WERI-Rb-1 (cell line): ENCODE data around the gene RAB1B.
A peak's percentile ranks its signal among the peaks of the same experiment; 100 is the strongest.
"Not testable (repeated sequence)": the region's sequence is repeated elsewhere in the genome, so short reads cannot be mapped to it uniquely, and the experiment has no call there.

ENCODE experiments used
- DNase-seq: peaks from one replicate; pipeline ENCODE4 v3.0.0-alpha.2; 2020
- H3K27ac ChIP-seq: fragments of 250-450 bp; sonication (Bioruptor Pico); 2 replicates; pipeline ENCODE4 v1.5.1; 2020; ENCODE audit warnings: mild to moderate bottlenecking, moderate library complexity
- H3K27me3 ChIP-seq: fragments of 250-450 bp; sonication (Bioruptor Pico); 2 replicates; pipeline ENCODE4 v1.5.1; 2021; ENCODE audit warnings: mild to moderate bottlenecking, low read depth, moderate library complexity; ENCODE audit not compliant: insufficient read depth, severe bottlenecking
- H3K36me3 ChIP-seq: fragments of 250-450 bp; sonication (Bioruptor Pico); 2 replicates; pipeline ENCODE4 v1.5.1; 2020; ENCODE audit warnings: mild to moderate bottlenecking, moderate library complexity
- H3K4me3 ChIP-seq: 2 replicates; pipeline ENCODE4 v1.5.1; 2011; ENCODE audit warnings: low read depth, mild to moderate bottlenecking, control low read depth, low read length
- H3K9me3 ChIP-seq: fragments of 250-450 bp; sonication (Bioruptor Pico); 2 replicates; pipeline ENCODE4 v1.5.1; 2021; ENCODE audit warnings: mild to moderate bottlenecking, moderate library complexity; ENCODE audit not compliant: severe bottlenecking
- CTCF ChIP-seq: IDR thresholded peaks from 2 replicates; pipeline ENCODE4 v1.5.1; 2011; ENCODE audit warnings: low read depth, mild to moderate bottlenecking, control low read depth, inconsistent platforms, low read length

Gene RAB1B

GRCh38 chr11:66247801-66248200 is 20.6 kb upstream of the RAB1B start:
- Histone ChIP-seq H3K27me3 (no peaks in the 10 kb centered on the region), H3K4me3 (no peak overlapping the region), H3K36me3 (peaks cover 5% of the 10 kb centered on the region), H3K9me3 (no peaks in the 10 kb centered on the region), H3K27ac (no peak overlapping the region)
- DNase-seq = no peak
- TF ChIP-seq CTCF = no peak

- Histone ChIP-seq H3K36me3 (peaks cover 5% of the 10 kb centered on the region), H3K9me3 (no peaks in the 10 kb centered on the region), H3K4me3 (no peak overlapping the region), H3K27me3 (no peaks in the 10 kb centered on the region), H3K27ac (no peak overlapping the region)
- no peak for DNase-seq
- TF ChIP-seq CTCF = no peak
These were observed 19.5 kb upstream of the RAB1B start for GRCh38 chr11:66248903-66249302.

DNA sequence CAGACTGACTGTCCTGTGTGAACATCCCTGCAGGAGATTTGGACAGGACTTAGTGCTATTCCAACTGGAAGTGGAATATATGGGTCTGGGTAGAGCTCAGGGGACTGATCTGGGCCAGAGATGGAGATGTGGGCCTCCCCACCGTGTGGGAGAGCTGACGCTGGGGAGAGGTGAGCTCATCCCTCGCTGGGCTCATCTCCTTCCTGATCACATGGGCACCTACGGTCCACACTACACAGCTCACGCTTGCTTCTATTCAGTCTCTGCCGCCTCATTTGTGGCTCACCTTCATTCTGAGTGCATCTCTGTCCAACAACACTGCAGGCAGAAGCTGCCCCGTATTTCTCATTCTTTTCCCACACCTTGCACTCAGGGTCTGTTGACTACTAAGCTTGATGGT is 16.6 kb upstream of the RAB1B start:
- TF ChIP-seq CTCF = no peak
- H3K36me3 ChIP-seq = peaks cover 5% of the 10 kb centered on the region
- H3K27me3 ChIP-seq = no peaks in the 10 kb centered on the region
- H3K27ac ChIP-seq = no peak overlapping the region
- no peak overlapping the region for H3K4me3 ChIP-seq
- H3K9me3 ChIP-seq = no peaks in the 10 kb centered on the region
- DNase-seq = no peak

DNA sequence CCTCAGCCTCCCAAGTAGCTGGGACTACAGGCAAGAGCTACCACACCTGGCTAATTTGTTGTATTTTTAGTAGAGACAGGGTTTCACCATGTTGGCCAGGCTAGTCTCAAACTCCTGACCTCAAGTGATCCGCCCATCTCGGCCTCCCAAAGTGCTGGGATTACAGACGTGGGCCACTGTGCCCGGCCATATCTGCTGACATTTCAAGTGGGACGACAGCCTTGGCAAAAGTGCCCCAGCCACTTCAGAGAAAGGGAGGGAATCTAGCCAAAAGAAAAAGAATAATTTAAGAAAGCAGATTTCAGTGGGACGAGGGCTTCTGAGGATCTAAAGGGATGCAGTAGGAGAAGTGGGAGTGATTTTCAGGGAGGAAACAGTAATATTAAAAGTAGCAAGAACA is 15.4 kb upstream of the RAB1B start:
- not testable (repeated sequence) for DNase-seq, H3K4me3 ChIP-seq, H3K9me3 ChIP-seq, H3K27me3 ChIP-seq, H3K27ac ChIP-seq, H3K36me3 ChIP-seq

- Histone ChIP-seq H3K27ac (peak overlapping the region; percentile 76), H3K4me3 (peak overlapping the region; percentile 69), H3K27me3 (no peaks in the 10 kb centered on the region), H3K36me3 (peaks cover 38% of the 10 kb centered on the region), H3K9me3 (no peaks in the 10 kb centered on the region)
- DNase-seq = no peak
- TF ChIP-seq CTCF = no peak
These were observed 10.0 kb upstream of the RAB1B start for GRCh38 chr11:66258473-66258893.

DNA sequence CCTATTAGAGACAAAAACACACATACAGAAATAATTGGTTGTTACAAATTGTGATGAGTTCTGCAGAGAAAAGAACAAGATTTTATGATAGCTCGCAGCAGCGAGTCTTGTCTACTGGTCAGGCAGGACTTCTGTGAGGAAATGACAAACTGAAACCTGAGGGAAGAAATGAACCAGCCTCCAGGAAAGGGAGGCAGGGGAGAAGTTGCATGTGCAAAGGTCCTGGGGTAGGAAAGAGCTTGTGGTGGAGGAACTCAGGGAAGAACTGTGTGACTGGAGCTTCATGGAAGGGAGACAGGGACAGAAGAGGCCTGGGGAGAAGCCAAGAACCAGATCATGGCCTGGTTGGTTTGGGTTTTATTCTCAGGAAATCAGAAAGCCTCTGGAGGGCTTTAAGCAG is 9.2 kb upstream of the RAB1B start:
- Histone ChIP-seq H3K9me3 (no peaks in the 10 kb centered on the region), H3K27me3 (no peaks in the 10 kb centered on the region)
- TF ChIP-seq CTCF = no peak

DNA sequence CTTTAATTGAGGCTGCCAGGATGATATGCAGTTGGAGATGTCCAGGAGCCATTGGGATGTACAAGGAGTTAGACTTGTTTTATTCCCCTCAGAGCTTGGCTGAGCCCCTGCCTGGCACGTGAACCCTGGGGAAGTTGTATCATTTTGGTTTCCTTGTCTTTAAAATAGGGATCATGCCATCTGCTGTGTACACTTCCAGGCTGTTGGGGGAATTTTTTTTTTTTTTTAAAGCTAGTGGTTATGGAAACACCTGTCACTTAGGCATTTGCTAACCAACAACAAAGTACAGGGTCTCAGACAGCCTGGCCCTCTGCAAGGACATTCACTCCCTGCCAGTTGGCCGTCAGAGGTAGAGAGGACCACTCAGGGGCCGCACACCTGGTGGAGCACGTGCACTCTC is 8.5 kb upstream of the RAB1B start:
- TF ChIP-seq CTCF = no peak
- no peak overlapping the region for H3K27ac ChIP-seq
- DNase-seq = no peak

More for the DNA sequence above, 9.2 kb upstream of the RAB1B start:
- Histone ChIP-seq H3K27ac (no peak overlapping the region), H3K4me3 (no peak overlapping the region), H3K36me3 (peaks cover 41% of the 10 kb centered on the region)
- no peak for DNase-seq

More for the DNA sequence above, 8.5 kb upstream of the RAB1B start:
- no peaks in the 10 kb centered on the region for H3K9me3 ChIP-seq
- no peak overlapping the region for H3K4me3 ChIP-seq
- H3K36me3 ChIP-seq = peaks cover 48% of the 10 kb centered on the region
- H3K27me3 ChIP-seq = no peaks in the 10 kb centered on the region
